Testis (tissue), 3 donors: ENCODE measurements around the gene KATNAL2. TPM values are rescaled to one million over a fixed set of nuclear protein-coding genes. Genes with fewer than 3 reads are reported as not detected.

Experiments
- DNase-seq: peaks from one replicate; pipeline ENCODE4 v3.0.0-alpha.2; 2019
- H3K27ac ChIP-seq, 2 donors: fragments of 200-600 bp; sonication (generic); one replicate each; pipeline ENCODE4 v1.5.1; 2019
- H3K27me3 ChIP-seq: fragments of 200-600 bp; sonication (generic); one replicate; pipeline ENCODE4 v1.5.1; 2019
- H3K36me3 ChIP-seq: fragments of 200-600 bp; sonication (generic); one replicate; pipeline ENCODE4 v1.5.1; 2017; ENCODE audit warnings: low read depth; ENCODE audit errors: missing control alignments
- H3K4me1 ChIP-seq: fragments of 200-600 bp; sonication (generic); one replicate; pipeline ENCODE4 v1.5.1; 2019
- H3K4me3 ChIP-seq, 2 donors: fragments of 200-600 bp; sonication (generic); one replicate each; pipeline ENCODE4 v1.5.1; 2017 to 2019
- H3K9me3 ChIP-seq: fragments of 200-600 bp; sonication (generic); one replicate; pipeline ENCODE4 v1.5.1; 2017
- CTCF ChIP-seq, 3 experiments: fragments of 450-650 bp in 2 of 3; fragments of 200-600 bp in 1 of 3; sonication (generic) in 1 of 3; IDR thresholded peaks; one replicate each; pipeline ENCODE4 v1.5.1; 2016 to 2019; ENCODE audit warnings: antibody characterized with exemption in 3 of 3, mild to moderate bottlenecking in 2 of 3, moderate library complexity in 1 of 3
- POLR2A ChIP-seq: fragments of 450-650 bp; IDR thresholded peaks from one replicate; pipeline ENCODE4 v1.6.1; 2017; ENCODE audit warnings: antibody characterized with exemption, mild to moderate bottlenecking, moderate library complexity
- WGBS, 2 donors: methylation state at CpG; one replicate each; pipeline ENCODE4 v1.1.5; 2018; 5-methylcytosine and 5-hydroxymethylcytosine counted together
- intact Hi-C: fragments of 100-400 bp; cut with DNase I; formaldehyde crosslinking; loops from one replicate; pipeline ENCODE4 v1.15.1; 2023; ENCODE audit warnings: low total_unique reads
- polyA plus RNA-seq: library from polyadenylated mRNA; stranded (reverse); fragments of 350-450 nt; fragmentation: Illumina TruSeq; extraction: RNeasy Lipid Tissue Mini Kit (QIAGEN cat#74804); gene quantifications from one replicate; pipeline ENCODE4 v1.2.3, GENCODE V29; 2014; ENCODE audit warnings: low read depth, low replicate concordance; ENCODE audit not compliant: insufficient read depth
- total RNA-seq, 2 donors: library from RNA; depleted of rRNA; stranded (reverse); fragments of >200 nt; gene quantifications; one replicate each; pipeline ENCODE4 v1.2.3, GENCODE V29; 2016

KATNAL2 gene
- total and polyA plus RNA-seq, 3 donors from 2014 or later, result 17.5 to 36.8 (median 36.2) TPM

GRCh38 chr18:47087676-47088075, 170.3 kb downstream of the KATNAL2 start:
- TF ChIP-seq POLR2A (no peak), CTCF (IDR thresholded peaks at IDR 0.05) (no peak)
- 94% methylated on average over 5 of the region's 5 CpGs for WGBS, 2 donors
- intact Hi-C loops, result no loop called here

GRCh38 chr18:47095810-47096209, 178.4 kb downstream of the KATNAL2 start:
- WGBS, 2 donors, result 71 to 77% methylated on average over 3 of the region's 3 CpGs
- intact Hi-C loops, result no loop called here
- H3K9me3 ChIP-seq, result no peaks in the 10 kb centered on the region
- no peaks in the 10 kb centered on the region for H3K36me3 ChIP-seq
- TF ChIP-seq POLR2A (no peak), CTCF (IDR thresholded peaks at IDR 0.05) (no peak)
- H3K4me3 ChIP-seq, result no peak overlapping the region
- no peak for DNase-seq
- no peaks in the 10 kb centered on the region for H3K27me3 ChIP-seq
- H3K4me1 ChIP-seq, result no peaks in the 10 kb centered on the region
- no peak overlapping the region for H3K27ac ChIP-seq

More at GRCh38 chr18:47087676-47088075, 170.3 kb downstream of the KATNAL2 start:
- no peaks in the 10 kb centered on the region for H3K4me1 ChIP-seq
- H3K36me3 ChIP-seq, result no peaks in the 10 kb centered on the region
- no peak overlapping the region for H3K27ac ChIP-seq
- DNase-seq, result no peak
- H3K27me3 ChIP-seq, result no peaks in the 10 kb centered on the region
- H3K9me3 ChIP-seq, result no peaks in the 10 kb centered on the region
- no peak overlapping the region for H3K4me3 ChIP-seq

- no peaks in the 10 kb centered on the region for H3K27me3 ChIP-seq
- DNase-seq, result peak; percentile 62
- H3K27ac ChIP-seq, result no peak overlapping the region
- intact Hi-C loops, result no loop called here
- H3K4me1 ChIP-seq, result no peaks in the 10 kb centered on the region
- no peaks in the 10 kb centered on the region for H3K9me3 ChIP-seq
- H3K4me3 ChIP-seq, result no peak overlapping the region
- WGBS, 2 donors, result 39 to 49% methylated on average over 12 of the region's 12 CpGs
- H3K36me3 ChIP-seq, result no peaks in the 10 kb centered on the region
- TF ChIP-seq POLR2A (no peak), CTCF (IDR thresholded peaks at IDR 0.05) (peak; percentile 26 to 61 (median 60))
These were observed 182.9 kb downstream of the KATNAL2 start for GRCh38 chr18:47100212-47100831.

GRCh38 chr18:47108373-47108772, 191.0 kb downstream of the KATNAL2 start:
- Histone ChIP-seq H3K9me3 (no peaks in the 10 kb centered on the region), H3K4me1 (no peaks in the 10 kb centered on the region), H3K27ac (no peak overlapping the region), H3K4me3 (no peak overlapping the region), H3K36me3 (no peaks in the 10 kb centered on the region), H3K27me3 (no peaks in the 10 kb centered on the region)
- no peak for DNase-seq
- intact Hi-C loops, result no loop called here
- TF ChIP-seq CTCF (IDR thresholded peaks at IDR 0.05) (no peak), POLR2A (no peak)
- WGBS, 2 donors, result 64 to 79% methylated on average over 3 of the region's 3 CpGs

GRCh38 chr18:47108998-47109405, 191.6 kb downstream of the KATNAL2 start:
- intact Hi-C loops, result no loop called here
- Histone ChIP-seq H3K36me3 (no peaks in the 10 kb centered on the region), H3K27me3 (no peaks in the 10 kb centered on the region), H3K4me1 (no peaks in the 10 kb centered on the region), H3K9me3 (no peaks in the 10 kb centered on the region), H3K4me3 (no peak overlapping the region), H3K27ac (no peak overlapping the region)
- whole genome bisulfite sequencing, 2 donors, result 89% methylated on average over 6 to 7 of the region's 7 CpGs
- no peak for DNase-seq
- TF ChIP-seq CTCF (IDR thresholded peaks at IDR 0.05), result no peak
- TF ChIP-seq POLR2A, result no peak
